SK-N-SH treated with all-trans-retinoic acid at 6 μM for 48 hours (cell line): ENCODE measurements around the gene KDSR.

Experiments used
- ATAC-seq: fragments of 200-7000 bp; cut with Tn5 transposase; 3 replicates; pipeline ENCODE4 v1.9.1; 2020; ENCODE audit warnings: mild to moderate bottlenecking, moderate library complexity
- ARNTL ChIP-seq: fragments of 450-650 bp; formaldehyde crosslinking; IDR thresholded peaks from 2 replicates; pipeline ENCODE4 v1.5.0; 2020; ENCODE audit warnings: low read depth, mild to moderate bottlenecking, moderate library complexity, borderline replicate concordance
- BACH2 ChIP-seq: fragments of 250-450 bp; sonication (Bioruptor Pico); IDR thresholded peaks from 2 replicates; pipeline ENCODE4 v1.9.0; 2021; ENCODE audit warnings: mild to moderate bottlenecking, borderline replicate concordance
- CSDC2 ChIP-seq: fragments of 250-450 bp; sonication (Bioruptor Pico); IDR thresholded peaks from 2 replicates; pipeline ENCODE4 v1.5.0; 2020; ENCODE audit warnings: mild to moderate bottlenecking, moderate library complexity
- CSRNP3 ChIP-seq: fragments of 250-450 bp; sonication (Bioruptor Pico); IDR thresholded peaks from 2 replicates; pipeline ENCODE4 v1.5.1; 2021; ENCODE audit warnings: mild to moderate bottlenecking, moderate library complexity
- ESRRG ChIP-seq: fragments of 250-450 bp; sonication (Bioruptor Pico); IDR thresholded peaks from 2 replicates; pipeline ENCODE4 v1.6.1; 2021; ENCODE audit warnings: mild to moderate bottlenecking
- GLIS3 ChIP-seq: fragments of 250-450 bp; sonication (Bioruptor Pico); IDR thresholded peaks from 2 replicates; pipeline ENCODE4 v1.5.0; 2020; ENCODE audit warnings: mild to moderate bottlenecking, moderate library complexity
- OSR1 ChIP-seq: fragments of 250-450 bp; sonication (Bioruptor Pico); IDR thresholded peaks from 2 replicates; pipeline ENCODE4 v1.8.0; 2022; ENCODE audit warnings: moderate library complexity, mild to moderate bottlenecking, inconsistent platforms
- POU6F1 ChIP-seq: fragments of 250-450 bp; sonication (Bioruptor Pico); IDR thresholded peaks from 2 replicates; pipeline ENCODE4 v1.8.0; 2021; ENCODE audit warnings: low read depth, mild to moderate bottlenecking, moderate library complexity, borderline replicate concordance
- PPARA ChIP-seq: fragments of 250-450 bp; sonication (Bioruptor Pico); IDR thresholded peaks from 2 replicates; pipeline ENCODE4 v1.5.0; 2020; ENCODE audit warnings: mild to moderate bottlenecking, borderline replicate concordance
- RARB ChIP-seq: fragments of 250-450 bp; sonication (Bioruptor Pico); IDR thresholded peaks from 2 replicates; pipeline ENCODE4 v1.8.0; 2021; ENCODE audit warnings: mild to moderate bottlenecking, moderate library complexity
- SNAI2 ChIP-seq: fragments of 250-450 bp; sonication (Bioruptor Pico); IDR thresholded peaks from 2 replicates; pipeline ENCODE4 v1.5.0; 2020; ENCODE audit warnings: mild to moderate bottlenecking, moderate library complexity
- TCF4 ChIP-seq: fragments of 250-450 bp; sonication (Bioruptor Pico); IDR thresholded peaks from 2 replicates; pipeline ENCODE4 v1.8.0; 2021; ENCODE audit warnings: mild to moderate bottlenecking, moderate library complexity, borderline replicate concordance
- TOX ChIP-seq: fragments of 250-450 bp; sonication (Bioruptor Pico); IDR thresholded peaks from 2 replicates; pipeline ENCODE4 v1.8.0; 2021; ENCODE audit warnings: mild to moderate bottlenecking, moderate library complexity, borderline replicate concordance
- ZC3H10 ChIP-seq: fragments of 250-450 bp; sonication (Bioruptor Pico); IDR thresholded peaks from 2 replicates; pipeline ENCODE4 v1.5.1; 2021; ENCODE audit warnings: mild to moderate bottlenecking, moderate library complexity
- ZNF565 ChIP-seq: fragments of 450-650 bp; formaldehyde crosslinking; conservative IDR thresholded peaks from 2 replicates; pipeline ENCODE4 v1.5.0; 2020; ENCODE audit warnings: low read depth, mild to moderate bottlenecking, moderate library complexity
- ZNF70 ChIP-seq: fragments of 450-650 bp; formaldehyde crosslinking; IDR thresholded peaks from 2 replicates; pipeline ENCODE4 v1.5.0; 2020; ENCODE audit warnings: mild to moderate bottlenecking, moderate library complexity
- ZNF8 ChIP-seq: fragments of 450-650 bp; formaldehyde crosslinking; IDR thresholded peaks from 2 replicates; pipeline ENCODE4 v1.5.0; 2020; ENCODE audit warnings: mild to moderate bottlenecking, moderate library complexity
- TF ChIP-seq, protein P1 (sequence below): fragments of 250-450 bp; sonication (Bioruptor Pico); IDR thresholded peaks from 2 replicates; pipeline ENCODE4 v1.5.0; 2020; ENCODE audit warnings: mild to moderate bottlenecking, moderate library complexity
- TF ChIP-seq, protein P2 (sequence below): fragments of 250-450 bp; sonication (Bioruptor Pico); IDR thresholded peaks from 2 replicates; pipeline ENCODE4 v1.8.0; 2020; ENCODE audit warnings: mild to moderate bottlenecking, moderate library complexity, borderline replicate concordance

Gene KDSR

GRCh38 chr18:63283305-63284094, 83.5 kb downstream of the KDSR start (continued):
- TF ChIP-seq, protein P1, sequence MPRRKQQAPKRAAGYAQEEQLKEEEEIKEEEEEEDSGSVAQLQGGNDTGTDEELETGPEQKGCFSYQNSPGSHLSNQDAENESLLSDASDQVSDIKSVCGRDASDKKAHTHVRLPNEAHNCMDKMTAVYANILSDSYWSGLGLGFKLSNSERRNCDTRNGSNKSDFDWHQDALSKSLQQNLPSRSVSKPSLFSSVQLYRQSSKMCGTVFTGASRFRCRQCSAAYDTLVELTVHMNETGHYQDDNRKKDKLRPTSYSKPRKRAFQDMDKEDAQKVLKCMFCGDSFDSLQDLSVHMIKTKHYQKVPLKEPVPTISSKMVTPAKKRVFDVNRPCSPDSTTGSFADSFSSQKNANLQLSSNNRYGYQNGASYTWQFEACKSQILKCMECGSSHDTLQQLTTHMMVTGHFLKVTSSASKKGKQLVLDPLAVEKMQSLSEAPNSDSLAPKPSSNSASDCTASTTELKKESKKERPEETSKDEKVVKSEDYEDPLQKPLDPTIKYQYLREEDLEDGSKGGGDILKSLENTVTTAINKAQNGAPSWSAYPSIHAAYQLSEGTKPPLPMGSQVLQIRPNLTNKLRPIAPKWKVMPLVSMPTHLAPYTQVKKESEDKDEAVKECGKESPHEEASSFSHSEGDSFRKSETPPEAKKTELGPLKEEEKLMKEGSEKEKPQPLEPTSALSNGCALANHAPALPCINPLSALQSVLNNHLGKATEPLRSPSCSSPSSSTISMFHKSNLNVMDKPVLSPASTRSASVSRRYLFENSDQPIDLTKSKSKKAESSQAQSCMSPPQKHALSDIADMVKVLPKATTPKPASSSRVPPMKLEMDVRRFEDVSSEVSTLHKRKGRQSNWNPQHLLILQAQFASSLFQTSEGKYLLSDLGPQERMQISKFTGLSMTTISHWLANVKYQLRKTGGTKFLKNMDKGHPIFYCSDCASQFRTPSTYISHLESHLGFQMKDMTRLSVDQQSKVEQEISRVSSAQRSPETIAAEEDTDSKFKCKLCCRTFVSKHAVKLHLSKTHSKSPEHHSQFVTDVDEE, result no peak
- no peak for TF ChIP-seq POU6F1 (CRISPR knock-in tag)

- TF ChIP-seq ZC3H10 (no peak), SNAI2 (CRISPR knock-in tag) (no peak), BACH2 (CRISPR knock-in tag) (no peak), CSDC2 (CRISPR knock-in tag) (no peak), CSRNP3 (CRISPR knock-in tag) (no peak), OSR1 (CRISPR knock-in tag) (no peak), ARNTL (no peak), ZNF70 (no peak), PPARA (CRISPR knock-in tag) (no peak), TOX (CRISPR knock-in tag) (no peak), ZNF565 (CRISPR knock-in tag) (no peak), ESRRG (CRISPR knock-in tag) (no peak), ZNF8 (CRISPR knock-in tag) (no peak), RARB (CRISPR knock-in tag) (no peak), GLIS3 (CRISPR knock-in tag) (no peak), TCF4 (no peak)
- TF ChIP-seq, protein P1, result no peak
- TF ChIP-seq, protein P2, sequence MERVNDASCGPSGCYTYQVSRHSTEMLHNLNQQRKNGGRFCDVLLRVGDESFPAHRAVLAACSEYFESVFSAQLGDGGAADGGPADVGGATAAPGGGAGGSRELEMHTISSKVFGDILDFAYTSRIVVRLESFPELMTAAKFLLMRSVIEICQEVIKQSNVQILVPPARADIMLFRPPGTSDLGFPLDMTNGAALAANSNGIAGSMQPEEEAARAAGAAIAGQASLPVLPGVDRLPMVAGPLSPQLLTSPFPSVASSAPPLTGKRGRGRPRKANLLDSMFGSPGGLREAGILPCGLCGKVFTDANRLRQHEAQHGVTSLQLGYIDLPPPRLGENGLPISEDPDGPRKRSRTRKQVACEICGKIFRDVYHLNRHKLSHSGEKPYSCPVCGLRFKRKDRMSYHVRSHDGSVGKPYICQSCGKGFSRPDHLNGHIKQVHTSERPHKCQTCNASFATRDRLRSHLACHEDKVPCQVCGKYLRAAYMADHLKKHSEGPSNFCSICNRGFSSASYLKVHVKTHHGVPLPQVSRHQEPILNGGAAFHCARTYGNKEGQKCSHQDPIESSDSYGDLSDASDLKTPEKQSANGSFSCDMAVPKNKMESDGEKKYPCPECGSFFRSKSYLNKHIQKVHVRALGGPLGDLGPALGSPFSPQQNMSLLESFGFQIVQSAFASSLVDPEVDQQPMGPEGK (CRISPR knock-in tag), result no peak
- ATAC-seq, result no peak
Observed at GRCh38 chr18:63282793-63283192, 84.2 kb downstream of the KDSR start.
